ENCODE measurements around the gene CKLF. TPM values are rescaled to one million over a fixed set of nuclear protein-coding genes. Genes with fewer than 3 reads are reported as not detected.

The CKLF gene
- total RNA-seq, 6 experiments from 2014 or later: 44.7 to 61.4 (median 56.8) TPM

DNA sequence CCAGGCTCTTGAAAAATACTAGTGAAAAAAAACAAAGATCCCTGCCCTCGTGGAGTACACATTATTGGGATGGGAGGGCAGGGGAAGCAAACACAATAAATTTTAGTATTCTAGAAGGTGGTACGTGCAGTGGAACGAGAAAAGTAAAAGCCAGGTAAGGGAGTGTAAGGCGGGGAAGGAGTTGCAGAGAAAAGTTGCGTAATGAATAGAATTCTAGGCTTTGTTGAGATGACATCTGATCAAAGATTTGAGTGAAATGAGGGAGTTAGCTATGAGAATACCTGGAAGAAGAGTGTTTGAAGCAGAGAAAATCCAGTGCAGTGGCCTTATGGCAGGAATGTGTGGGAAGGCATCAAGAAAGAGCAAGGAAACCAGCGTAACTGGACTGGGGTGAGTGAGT is 2.1 kb downstream of the CKLF start:
- TF ChIP-seq, protein P1, sequence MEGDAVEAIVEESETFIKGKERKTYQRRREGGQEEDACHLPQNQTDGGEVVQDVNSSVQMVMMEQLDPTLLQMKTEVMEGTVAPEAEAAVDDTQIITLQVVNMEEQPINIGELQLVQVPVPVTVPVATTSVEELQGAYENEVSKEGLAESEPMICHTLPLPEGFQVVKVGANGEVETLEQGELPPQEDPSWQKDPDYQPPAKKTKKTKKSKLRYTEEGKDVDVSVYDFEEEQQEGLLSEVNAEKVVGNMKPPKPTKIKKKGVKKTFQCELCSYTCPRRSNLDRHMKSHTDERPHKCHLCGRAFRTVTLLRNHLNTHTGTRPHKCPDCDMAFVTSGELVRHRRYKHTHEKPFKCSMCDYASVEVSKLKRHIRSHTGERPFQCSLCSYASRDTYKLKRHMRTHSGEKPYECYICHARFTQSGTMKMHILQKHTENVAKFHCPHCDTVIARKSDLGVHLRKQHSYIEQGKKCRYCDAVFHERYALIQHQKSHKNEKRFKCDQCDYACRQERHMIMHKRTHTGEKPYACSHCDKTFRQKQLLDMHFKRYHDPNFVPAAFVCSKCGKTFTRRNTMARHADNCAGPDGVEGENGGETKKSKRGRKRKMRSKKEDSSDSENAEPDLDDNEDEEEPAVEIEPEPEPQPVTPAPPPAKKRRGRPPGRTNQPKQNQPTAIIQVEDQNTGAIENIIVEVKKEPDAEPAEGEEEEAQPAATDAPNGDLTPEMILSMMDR (IDR thresholded peaks at IDR 0.05): no peak
- peaks cover 52% of the 10 kb centered on the region for H3K4me1 Mint-ChIP-seq (ENCODE audit: low read depth)
- H3K4me3 Mint-ChIP-seq: no peak overlapping the region
- H3K27ac Mint-ChIP-seq: no peak overlapping the region
- peaks cover 4% of the 10 kb centered on the region; the same call in 1 of the 2 replicates for H3K27me3 Mint-ChIP-seq (ENCODE audit: insufficient read depth)
- DNase-seq: no peak
- no peaks in the 10 kb centered on the region for H3K9me3 Mint-ChIP-seq
- H3K36me3 Mint-ChIP-seq (ENCODE audit: low read depth): peaks cover 17% of the 10 kb centered on the region

DNA sequence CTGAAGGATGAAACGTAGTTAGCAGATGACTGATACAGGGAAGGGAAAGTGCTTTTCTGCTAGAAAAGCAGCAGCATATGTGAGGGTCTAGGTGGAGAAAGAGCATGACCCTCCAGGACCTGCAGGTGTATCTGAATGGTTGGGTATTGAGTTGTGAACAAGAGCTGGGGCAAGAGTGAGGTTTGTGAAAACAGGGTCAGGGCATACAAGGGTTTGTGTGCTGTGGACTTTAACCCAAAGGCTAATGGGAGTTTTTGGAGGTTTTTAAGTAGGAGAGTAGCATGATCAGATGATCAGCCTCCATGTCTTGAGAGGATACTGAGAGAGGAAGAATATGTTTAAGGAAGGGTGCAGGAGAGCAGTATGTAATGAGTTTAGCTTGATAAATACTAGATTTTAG is 7.7 kb downstream of the CKLF start:
- H3K4me1 Mint-ChIP-seq (ENCODE audit: low read depth): peaks cover 19% of the 10 kb centered on the region
- H3K9me3 Mint-ChIP-seq: no peaks in the 10 kb centered on the region
- H3K4me3 Mint-ChIP-seq: no peak overlapping the region
- DNase-seq: no peak
- H3K27ac Mint-ChIP-seq: no peak overlapping the region
- H3K36me3 Mint-ChIP-seq (ENCODE audit: low read depth): peaks cover 15% of the 10 kb centered on the region; the same call in 1 of the 2 replicates
- no peaks in the 10 kb centered on the region; the same call in 1 of the 2 replicates for H3K27me3 Mint-ChIP-seq (ENCODE audit: insufficient read depth)
- TF ChIP-seq, protein P1 (IDR thresholded peaks at IDR 0.05): no peak

DNA sequence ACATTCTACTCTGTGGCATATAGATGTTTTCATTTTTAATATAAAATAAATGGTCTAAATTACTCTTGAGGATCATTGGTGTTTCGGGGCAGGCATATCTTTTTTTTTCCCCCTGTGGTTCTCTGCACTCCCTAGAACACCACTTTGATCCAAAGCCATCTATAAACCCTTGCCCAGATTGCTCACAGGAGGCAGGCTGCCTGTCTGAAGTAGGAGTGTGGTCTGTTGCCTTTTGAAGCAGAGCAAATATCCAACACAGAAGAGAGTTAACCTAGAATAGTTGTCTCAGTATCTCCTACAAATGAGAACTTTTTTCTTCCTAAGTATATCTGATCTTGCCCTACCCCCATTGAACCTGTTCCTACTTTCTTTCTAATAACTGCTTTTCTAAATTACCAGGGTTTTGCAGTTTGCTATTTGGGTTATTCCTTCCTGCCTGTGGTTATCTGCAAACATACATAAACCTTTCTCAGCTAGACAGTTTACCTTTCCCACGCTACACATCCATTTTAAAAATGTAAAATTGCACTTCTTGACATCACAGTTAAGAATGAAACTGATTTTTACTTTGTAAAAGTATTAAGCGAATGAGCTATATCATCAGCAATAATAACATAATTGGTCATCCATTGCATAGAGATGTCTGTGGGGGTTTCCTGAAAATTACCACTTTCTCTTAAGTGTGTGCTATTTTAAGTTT is 9.2 kb downstream of the CKLF start:
- Mint-ChIP-seq H3K36me3 (ENCODE audit: low read depth) (peaks cover 14% of the 10 kb centered on the region; the same call in 1 of the 2 replicates), H3K4me1 (ENCODE audit: low read depth) (peaks cover 12% of the 10 kb centered on the region; the same call in 1 of the 2 replicates), H3K27ac (no peak overlapping the region), H3K9me3 (no peaks in the 10 kb centered on the region), H3K4me3 (no peak overlapping the region), H3K27me3 (ENCODE audit: insufficient read depth) (no peaks in the 10 kb centered on the region; the same call in 1 of the 2 replicates)
- TF ChIP-seq, protein P1 (IDR thresholded peaks at IDR 0.05): no peak
- DNase-seq: no peak

DNA sequence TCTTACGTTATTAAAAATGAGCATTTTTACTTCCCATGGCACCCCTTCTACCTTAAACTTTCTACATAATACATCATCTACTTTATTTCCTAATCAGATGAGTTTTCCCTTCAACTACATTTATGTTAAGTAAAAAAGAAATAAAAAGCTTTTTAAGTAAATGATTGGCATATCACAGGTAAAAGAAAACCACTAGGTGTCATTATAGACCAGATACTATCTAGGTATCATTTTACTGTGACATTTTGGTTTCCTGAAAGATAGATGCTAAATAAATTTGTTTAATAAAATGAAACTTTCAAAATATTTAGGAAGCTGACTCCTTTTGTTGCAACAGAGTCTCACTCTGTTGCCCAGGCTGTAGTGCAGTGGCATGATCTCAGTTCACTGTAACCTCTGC is 10.0 kb downstream of the CKLF start:
- Mint-ChIP-seq H3K27me3 (ENCODE audit: insufficient read depth) (no peaks in the 10 kb centered on the region; the same call in 1 of the 2 replicates), H3K4me1 (ENCODE audit: low read depth) (peaks cover 14% of the 10 kb centered on the region), H3K4me3 (no peak overlapping the region), H3K9me3 (no peaks in the 10 kb centered on the region), H3K27ac (no peak overlapping the region), H3K36me3 (ENCODE audit: low read depth) (peaks cover 19% of the 10 kb centered on the region)
- DNase-seq: no peak
- TF ChIP-seq, protein P1 (IDR thresholded peaks at IDR 0.05): peak; percentile 35

DNA sequence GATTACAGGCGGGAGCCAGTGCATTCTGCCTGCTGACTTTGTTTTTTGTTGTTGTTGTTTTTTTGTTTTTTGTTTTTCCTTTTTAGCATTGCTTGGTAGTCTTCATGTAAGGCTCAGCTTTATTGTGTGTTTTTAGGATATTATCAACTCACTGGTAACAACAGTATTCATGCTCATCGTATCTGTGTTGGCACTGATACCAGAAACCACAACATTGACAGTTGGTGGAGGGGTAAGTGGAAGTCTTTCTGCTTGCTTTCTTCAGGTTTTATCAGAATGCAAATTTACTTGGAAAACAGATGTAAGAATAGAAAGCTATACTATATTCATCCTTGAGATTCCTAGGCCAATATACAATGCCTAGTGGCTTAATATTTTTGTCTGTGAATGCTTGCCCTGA is 10.6 kb downstream of the CKLF start:
- H3K4me3 Mint-ChIP-seq: no peak overlapping the region
- H3K27ac Mint-ChIP-seq: no peak overlapping the region; the same call in 1 of the 2 replicates
- TF ChIP-seq, protein P1 (IDR thresholded peaks at IDR 0.05): no peak
- DNase-seq: no peak
- H3K27me3 Mint-ChIP-seq (ENCODE audit: insufficient read depth): no peaks in the 10 kb centered on the region; the same call in 1 of the 2 replicates
- H3K4me1 Mint-ChIP-seq (ENCODE audit: low read depth): peaks cover 20% of the 10 kb centered on the region
- H3K36me3 Mint-ChIP-seq (ENCODE audit: low read depth): peaks cover 20% of the 10 kb centered on the region
- H3K9me3 Mint-ChIP-seq: no peaks in the 10 kb centered on the region
